ENCODE data around the gene NFATC3.

DNA sequence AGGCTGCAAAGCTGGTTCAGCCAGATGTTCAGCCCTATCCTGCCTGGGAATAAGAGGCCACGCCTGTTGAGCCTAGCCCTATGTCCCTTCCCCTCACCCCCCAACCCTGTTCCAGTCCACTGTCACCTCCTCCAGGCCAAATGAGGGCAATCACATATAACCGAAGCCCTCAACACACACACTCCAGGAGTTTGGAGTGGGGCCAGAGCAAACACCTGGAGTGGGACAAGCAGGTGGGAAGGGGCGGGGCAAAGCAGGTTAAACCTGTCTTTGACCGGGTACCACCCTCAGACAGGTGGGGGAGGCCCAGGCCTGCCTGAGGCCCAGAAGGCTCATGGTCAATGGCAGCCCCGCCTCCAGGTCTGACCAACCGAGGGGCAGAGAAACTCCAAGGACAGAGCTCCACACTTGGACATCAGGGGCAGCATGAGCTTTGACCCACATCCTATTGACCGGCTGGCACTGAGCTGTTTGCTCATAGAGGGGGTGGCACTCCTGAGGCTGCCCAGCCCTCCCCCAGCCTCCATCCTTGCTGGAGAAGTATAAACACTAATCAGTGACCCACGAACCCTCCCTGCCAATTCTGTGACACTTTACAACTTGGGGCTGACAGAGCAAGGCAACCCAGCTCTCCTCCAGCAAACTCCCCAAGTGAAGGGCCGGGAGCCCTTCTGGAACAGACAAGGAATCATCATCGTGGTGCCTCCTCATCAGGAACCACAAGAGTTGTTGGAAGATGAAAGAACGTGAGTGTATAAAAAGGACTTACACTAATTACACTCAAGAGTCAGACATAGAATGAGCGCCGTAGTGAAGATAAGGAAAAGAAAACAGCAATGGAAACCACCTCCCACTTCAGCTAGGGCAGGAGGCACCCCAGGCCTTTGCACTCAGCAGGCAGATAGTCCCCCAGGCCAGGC lies 149.3 kb downstream of the NFATC3 start:
- TF ChIP-seq, protein P1, sequence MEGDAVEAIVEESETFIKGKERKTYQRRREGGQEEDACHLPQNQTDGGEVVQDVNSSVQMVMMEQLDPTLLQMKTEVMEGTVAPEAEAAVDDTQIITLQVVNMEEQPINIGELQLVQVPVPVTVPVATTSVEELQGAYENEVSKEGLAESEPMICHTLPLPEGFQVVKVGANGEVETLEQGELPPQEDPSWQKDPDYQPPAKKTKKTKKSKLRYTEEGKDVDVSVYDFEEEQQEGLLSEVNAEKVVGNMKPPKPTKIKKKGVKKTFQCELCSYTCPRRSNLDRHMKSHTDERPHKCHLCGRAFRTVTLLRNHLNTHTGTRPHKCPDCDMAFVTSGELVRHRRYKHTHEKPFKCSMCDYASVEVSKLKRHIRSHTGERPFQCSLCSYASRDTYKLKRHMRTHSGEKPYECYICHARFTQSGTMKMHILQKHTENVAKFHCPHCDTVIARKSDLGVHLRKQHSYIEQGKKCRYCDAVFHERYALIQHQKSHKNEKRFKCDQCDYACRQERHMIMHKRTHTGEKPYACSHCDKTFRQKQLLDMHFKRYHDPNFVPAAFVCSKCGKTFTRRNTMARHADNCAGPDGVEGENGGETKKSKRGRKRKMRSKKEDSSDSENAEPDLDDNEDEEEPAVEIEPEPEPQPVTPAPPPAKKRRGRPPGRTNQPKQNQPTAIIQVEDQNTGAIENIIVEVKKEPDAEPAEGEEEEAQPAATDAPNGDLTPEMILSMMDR (IDR thresholded peaks at IDR 0.05) = no peak
- TF ChIP-seq POLR2A (IDR thresholded peaks at IDR 0.05) = peak; percentile 71
- TF ChIP-seq EP300 (IDR thresholded peaks at IDR 0.05; ENCODE audit: low read depth) = peak; percentile 66
- TF ChIP-seq POLR2AphosphoS5 (IDR thresholded peaks at IDR 0.05) = peak; percentile 66 to 90 (median 83)
